Spinal cord (tissue), 10 donors: ENCODE data around the gene TEDC2. TPM values are rescaled to one million over a fixed set of nuclear protein-coding genes. Genes with fewer than 3 reads are reported as not detected.
A peak's percentile ranks its signal among the peaks of the same experiment; 100 is the strongest.

Source experiments
- DNase-seq, 6 donors: peaks; one replicate each; pipeline versions ENCODE4 v3.0.0 to v3.0.0-alpha.2; 2013 to 2015; ENCODE audit warnings: low spot score in 6 of 6, low read depth in 4 of 6
- H3K27ac ChIP-seq: one replicate; pipeline ENCODE4 v1.5.1; 2013; ENCODE audit warnings: low read depth, low read length, control low read depth
- H3K27me3 ChIP-seq: one replicate; pipeline ENCODE4 v1.6.1; 2013; ENCODE audit warnings: low read length; ENCODE audit not compliant: control insufficient read depth, insufficient read depth
- H3K36me3 ChIP-seq: one replicate; pipeline ENCODE4 v1.6.1; 2013; ENCODE audit warnings: low read length; ENCODE audit not compliant: control insufficient read depth, insufficient read depth
- H3K4me1 ChIP-seq: one replicate; pipeline ENCODE4 v1.6.1; 2013; ENCODE audit warnings: low read length; ENCODE audit not compliant: control insufficient read depth, insufficient read depth
- H3K4me3 ChIP-seq: one replicate; pipeline ENCODE4 v1.5.1; 2013; ENCODE audit warnings: low read depth, low read length, control low read depth
- H3K9me3 ChIP-seq: one replicate; pipeline ENCODE4 v1.6.1; 2013; ENCODE audit warnings: low read length; ENCODE audit not compliant: control insufficient read depth, insufficient read depth
- WGBS: methylation state at CpG from one replicate; pipeline ENCODE4 v1.1.5; 2013; ENCODE audit warnings: missing lambda C conversion rate; ENCODE audit not compliant: insufficient coverage; 5-methylcytosine and 5-hydroxymethylcytosine counted together
- polyA plus RNA-seq, 2 donors: library from polyadenylated mRNA; unstranded; fragments of 120-200 nt; gene quantifications; one replicate each; pipeline ENCODE4 v1.2.1, GENCODE V29; 2013; ENCODE audit not compliant: insufficient read length in 2 of 2
- total RNA-seq, 2 donors: library from RNA; depleted of rRNA in 1 of 2; stranded (reverse); fragments of 120-200 nt in 1 of 2; fragments of >200 nt in 1 of 2; gene quantifications; one replicate each; pipeline versions ENCODE4 v1.2.3 to v1.2.4, GENCODE V29; 2013 to 2014
- donor health status: healthy.

Gene TEDC2
- total and polyA plus RNA-seq, 4 donors, result 4.4 to 12.1 (median 10.0) TPM

- Histone ChIP-seq H3K9me3 (no peaks in the 10 kb centered on the region), H3K36me3 (peaks cover 72% of the 10 kb centered on the region), H3K4me1 (peaks cover 58% of the 10 kb centered on the region), H3K4me3 (no peak overlapping the region), H3K27me3 (no peaks in the 10 kb centered on the region), H3K27ac (peak overlapping the region; percentile 52)
- WGBS, result 49% methylated on average over 29 of the region's 32 CpGs
- peak in 2 of 6 donors; percentile 28 to 59 for DNase-seq
These were observed 23.0 kb downstream of the TEDC2 start for GRCh38 chr16:2482708-2483534.

- DNase-seq, result no peak
- no peak overlapping the region for H3K4me3 ChIP-seq
- H3K27ac ChIP-seq, result no peak overlapping the region
- peaks cover 56% of the 10 kb centered on the region for H3K4me1 ChIP-seq
- 84% methylated on average over 16 of the region's 16 CpGs for WGBS
- H3K27me3 ChIP-seq, result no peaks in the 10 kb centered on the region
- H3K9me3 ChIP-seq, result no peaks in the 10 kb centered on the region
- peaks cover 68% of the 10 kb centered on the region for H3K36me3 ChIP-seq
These were observed 24.3 kb downstream of the TEDC2 start for GRCh38 chr16:2483939-2484897.

- Histone ChIP-seq H3K4me1 (peaks cover 56% of the 10 kb centered on the region), H3K36me3 (peaks cover 68% of the 10 kb centered on the region), H3K4me3 (no peak overlapping the region), H3K9me3 (no peaks in the 10 kb centered on the region), H3K27ac (no peak overlapping the region), H3K27me3 (no peaks in the 10 kb centered on the region)
- WGBS, result 85% methylated on average over 7 of the region's 13 CpGs
- no peak for DNase-seq
These were observed 25.1 kb downstream of the TEDC2 start for GRCh38 chr16:2484898-2485508.

- WGBS, result 89% methylated on average over 28 of the region's 33 CpGs
- peaks cover 69% of the 10 kb centered on the region for H3K36me3 ChIP-seq
- peaks cover 64% of the 10 kb centered on the region for H3K4me1 ChIP-seq
- no peak overlapping the region for H3K27ac ChIP-seq
- H3K9me3 ChIP-seq, result no peaks in the 10 kb centered on the region
- no peak overlapping the region for H3K4me3 ChIP-seq
- H3K27me3 ChIP-seq, result no peaks in the 10 kb centered on the region
- DNase-seq, result no peak
These were observed 26.1 kb downstream of the TEDC2 start for GRCh38 chr16:2485811-2486507.

- Histone ChIP-seq H3K27ac (no peak overlapping the region), H3K4me3 (no peak overlapping the region), H3K4me1 (peaks cover 60% of the 10 kb centered on the region), H3K27me3 (no peaks in the 10 kb centered on the region), H3K9me3 (no peaks in the 10 kb centered on the region), H3K36me3 (peaks cover 68% of the 10 kb centered on the region)
- DNase-seq, result no peak
- WGBS, result 58% methylated on average over 29 of the region's 29 CpGs
These were observed 27.0 kb downstream of the TEDC2 start for GRCh38 chr16:2486645-2487516.

- 75% methylated on average over 8 of the region's 8 CpGs for WGBS
- H3K27me3 ChIP-seq, result no peaks in the 10 kb centered on the region
- H3K4me1 ChIP-seq, result peaks cover 55% of the 10 kb centered on the region
- DNase-seq, result no peak
- no peak overlapping the region for H3K27ac ChIP-seq
- H3K4me3 ChIP-seq, result no peak overlapping the region
- no peaks in the 10 kb centered on the region for H3K9me3 ChIP-seq
- peaks cover 68% of the 10 kb centered on the region for H3K36me3 ChIP-seq
These were observed 27.6 kb downstream of the TEDC2 start for GRCh38 chr16:2487517-2487842.

- Histone ChIP-seq H3K27me3 (no peaks in the 10 kb centered on the region), H3K9me3 (no peaks in the 10 kb centered on the region), H3K36me3 (peaks cover 64% of the 10 kb centered on the region), H3K4me1 (peaks cover 50% of the 10 kb centered on the region), H3K27ac (no peak overlapping the region), H3K4me3 (no peak overlapping the region)
- WGBS, result 75% methylated on average over 7 of the region's 15 CpGs
- no peak for DNase-seq
These were observed 28.1 kb downstream of the TEDC2 start for GRCh38 chr16:2487903-2488531.

GRCh38 chr16:2489581-2489980 lies 29.7 kb downstream of the TEDC2 start:
- Histone ChIP-seq H3K4me1 (peaks cover 34% of the 10 kb centered on the region), H3K9me3 (no peaks in the 10 kb centered on the region), H3K4me3 (no peak overlapping the region), H3K36me3 (peaks cover 54% of the 10 kb centered on the region), H3K27ac (no peak overlapping the region), H3K27me3 (no peaks in the 10 kb centered on the region)
- WGBS, result 91% methylated on average over 16 of the region's 16 CpGs
- no peak for DNase-seq
